Mesenteric fat pad (tissue), 1 donor: ENCODE data around the gene COX6A2. TPM values are rescaled to one million over a fixed set of nuclear protein-coding genes. Genes with fewer than 3 reads are reported as not detected.

ENCODE experiments used
- DNase-seq: peaks from one replicate; pipeline ENCODE4 v3.0.0-alpha.2; 2020; ENCODE audit warnings: low spot score
- total RNA-seq: library from RNA; stranded (reverse); fragmentation: NEBNext Ultra II Directional; extraction: Animal tissue kit (Norgen Biotek cat#: 25700); gene quantifications from one replicate; pipeline ENCODE4 v1.2.1, GENCODE V29; 2021
- donor health status: DM: yes; HTN: yes; CAD: no.

The COX6A2 gene
- total RNA-seq, 1 donor from 2014 or later: not detected

GRCh38 chr16:31410082-31410481 is 18.1 kb downstream of the COX6A2 start:
- DNase-seq: no peak

DNA sequence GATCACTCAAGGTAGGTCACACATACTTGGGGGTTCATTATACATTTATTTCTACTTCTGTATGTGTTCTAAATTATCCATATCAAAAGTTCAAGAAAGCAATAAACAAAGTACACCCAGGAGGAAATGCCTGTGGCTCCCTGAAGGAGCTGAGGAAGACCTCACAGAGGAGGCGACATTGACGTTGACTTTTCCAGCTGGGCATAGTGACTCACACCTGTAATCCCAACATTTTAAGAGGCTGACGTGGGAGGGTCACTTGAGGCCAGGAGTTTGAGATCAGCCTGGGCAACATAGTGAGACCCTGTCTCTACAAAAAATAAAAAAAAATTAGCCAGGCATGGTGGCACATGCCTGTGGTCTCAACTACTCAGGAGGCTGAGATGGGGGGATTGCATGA is 18.7 kb downstream of the COX6A2 start:
- no peak for DNase-seq

DNA sequence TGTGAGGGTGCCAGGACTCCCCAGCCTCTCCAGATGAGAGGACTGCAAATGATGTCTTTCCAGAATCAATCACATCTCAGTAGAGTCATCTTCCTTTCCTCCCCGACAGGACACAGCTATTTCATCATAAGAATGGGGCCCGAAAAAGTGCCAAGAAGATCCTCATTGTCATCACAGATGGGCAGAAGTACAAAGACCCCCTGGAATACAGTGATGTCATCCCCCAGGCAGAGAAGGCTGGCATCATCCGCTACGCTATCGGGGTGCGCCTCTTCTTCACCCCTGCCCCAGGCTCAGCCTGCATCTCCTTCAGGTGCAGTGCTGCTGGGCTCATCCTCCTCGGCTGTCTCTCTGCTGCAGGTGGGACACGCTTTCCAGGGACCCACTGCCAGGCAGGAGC is 20.8 kb downstream of the COX6A2 start:
- DNase-seq: no peak

DNA sequence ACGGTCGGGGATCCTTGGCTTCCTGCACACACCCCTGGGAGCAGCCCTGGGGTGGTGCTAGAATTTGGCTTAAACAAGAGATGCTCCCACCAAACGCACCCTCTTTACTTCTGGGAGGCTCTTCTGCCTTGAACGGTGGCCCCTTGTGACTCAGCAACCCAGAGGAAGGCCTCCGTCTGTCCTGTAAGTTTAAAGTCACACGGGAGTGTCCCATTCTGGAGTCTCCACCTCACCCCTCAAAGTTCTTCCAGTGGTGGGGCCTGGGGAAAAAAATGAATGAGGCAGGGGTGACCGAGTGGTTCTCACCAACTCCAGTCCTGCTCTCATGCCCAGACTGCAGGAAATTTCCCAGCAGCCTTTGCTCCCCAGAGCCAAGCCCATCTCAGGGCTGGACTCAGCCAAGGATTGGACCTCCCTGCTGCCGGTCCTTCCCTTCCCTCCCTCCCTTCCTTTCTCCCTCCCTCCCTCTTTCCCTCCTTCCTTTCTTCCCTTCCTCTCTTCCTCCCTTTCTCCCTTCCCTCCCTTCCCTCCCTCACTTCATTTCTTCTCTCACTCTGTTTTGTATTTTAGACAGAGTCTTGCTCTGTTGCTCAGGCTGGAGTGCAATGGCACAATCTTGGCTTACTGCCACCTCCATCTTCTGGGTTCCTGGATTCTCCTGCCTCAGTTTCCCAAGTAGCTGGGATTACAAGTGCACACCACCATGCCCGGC is 23.7 kb downstream of the COX6A2 start:
- no peak for DNase-seq

DNA sequence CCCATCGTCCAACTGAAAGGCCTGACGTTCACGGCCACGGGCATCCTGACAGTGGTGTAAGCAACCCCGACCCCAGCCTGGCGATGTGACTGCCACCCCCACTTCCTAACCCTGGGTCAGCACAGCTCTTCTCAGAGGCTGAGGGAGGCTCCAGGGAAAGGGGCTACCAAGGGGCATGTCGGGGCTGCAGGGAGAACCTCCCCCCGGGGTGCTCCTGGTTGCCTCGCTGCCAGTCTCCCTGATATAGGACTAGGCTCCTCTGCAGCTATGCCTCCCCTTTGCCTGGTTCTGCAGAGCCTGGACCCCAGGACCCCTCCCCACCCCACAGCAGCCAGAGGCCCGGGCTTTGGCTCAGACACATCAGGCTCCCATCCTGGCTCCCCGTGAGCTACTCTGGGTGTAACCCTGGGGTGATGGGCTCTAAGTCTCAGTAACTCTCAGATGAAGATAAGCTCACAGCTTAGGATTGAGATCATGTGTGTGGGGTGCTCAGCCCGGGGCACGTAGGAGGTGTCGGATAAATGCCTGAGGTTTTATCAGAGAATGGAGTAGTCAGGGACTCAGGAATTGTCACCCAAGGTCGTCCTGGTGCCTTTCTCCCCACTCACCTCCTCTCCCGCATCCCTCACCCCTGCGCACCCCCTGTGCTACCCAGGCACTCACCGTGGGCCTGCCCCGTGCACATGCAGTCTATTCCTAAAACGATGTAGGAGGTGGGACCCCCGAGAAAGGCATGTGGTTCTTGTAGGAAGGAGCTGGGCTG is 24.4 kb downstream of the COX6A2 start:
- DNase-seq: no peak

DNA sequence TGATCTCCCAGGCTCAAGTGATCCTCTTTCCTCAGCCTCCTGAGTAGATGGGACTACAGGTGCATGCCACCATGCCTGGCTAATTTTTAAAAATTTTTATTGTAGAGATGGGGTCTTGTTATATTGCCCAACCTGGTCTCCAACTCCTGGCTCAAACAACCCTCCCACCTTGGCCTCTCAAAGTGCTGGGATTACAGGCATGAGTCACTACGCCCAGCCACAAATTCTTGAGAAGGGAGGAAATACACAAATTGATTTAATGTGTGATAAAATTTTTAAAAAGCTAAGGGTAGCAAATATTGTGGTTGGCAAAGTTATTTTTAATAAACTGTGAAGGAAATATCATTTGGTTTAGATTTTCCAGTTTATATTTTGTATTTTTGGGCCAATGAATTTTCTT is 25.5 kb downstream of the COX6A2 start:
- no peak for DNase-seq

DNA sequence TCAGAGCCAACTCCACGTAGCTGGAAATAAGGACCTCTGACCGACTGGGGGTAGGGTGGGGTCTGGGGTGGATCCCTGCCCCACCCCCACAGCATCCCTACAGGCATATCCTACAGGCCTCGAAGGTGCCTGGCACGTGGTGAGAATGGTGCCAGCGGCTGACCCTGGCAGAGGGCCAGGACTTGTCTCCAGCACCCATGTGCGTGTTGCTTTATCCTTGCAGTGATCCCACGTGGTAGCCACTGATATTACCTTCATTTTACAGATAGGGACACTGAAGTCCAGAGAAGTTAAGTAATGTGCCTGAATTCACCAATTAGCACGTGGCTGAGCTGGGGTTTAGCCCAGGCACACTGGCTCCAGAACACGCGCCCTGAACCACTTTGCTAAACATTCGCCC is 26.7 kb downstream of the COX6A2 start:
- no peak for DNase-seq

- DNase-seq: no peak
These were observed 28.0 kb downstream of the COX6A2 start for GRCh38 chr16:31400191-31400590.

- no peak for DNase-seq
These were observed 30.5 kb downstream of the COX6A2 start for GRCh38 chr16:31397701-31398100.

DNA sequence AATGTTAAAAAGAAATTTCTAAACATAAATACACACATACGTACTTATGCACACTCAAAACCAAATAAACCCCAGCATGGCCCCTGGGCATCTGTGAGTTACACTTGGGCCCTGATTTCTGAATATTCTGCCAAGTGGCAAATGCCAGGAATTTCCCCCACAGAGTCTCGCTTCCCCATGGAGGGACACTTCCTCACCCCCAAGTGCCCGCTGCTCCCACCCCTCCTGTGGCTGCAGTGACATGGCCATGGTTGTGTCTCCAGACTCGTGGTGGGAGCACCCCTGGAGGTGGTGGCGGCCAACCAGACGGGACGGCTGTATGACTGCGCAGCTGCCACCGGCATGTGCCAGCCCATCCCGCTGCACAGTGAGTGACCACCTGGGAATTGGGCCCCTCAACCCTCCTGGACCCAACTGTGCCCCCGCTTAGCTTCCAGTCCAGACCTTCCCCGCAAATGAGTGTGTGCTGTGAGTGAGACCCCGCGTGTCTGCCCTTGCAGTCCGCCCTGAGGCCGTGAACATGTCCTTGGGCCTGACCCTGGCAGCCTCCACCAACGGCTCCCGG is 31.0 kb downstream of the COX6A2 start:
- DNase-seq: no peak

- DNase-seq: no peak
These were observed 32.5 kb downstream of the COX6A2 start for GRCh38 chr16:31395647-31396046.

- DNase-seq: no peak
These were observed 35.1 kb downstream of the COX6A2 start, which contains the start of gene ITGAD for GRCh38 chr16:31393056-31393455. TSS of gene ITGAD (plus strand) at chr16:31393335. CDS start at chr16:31393361, 26 bp downstream.

DNA sequence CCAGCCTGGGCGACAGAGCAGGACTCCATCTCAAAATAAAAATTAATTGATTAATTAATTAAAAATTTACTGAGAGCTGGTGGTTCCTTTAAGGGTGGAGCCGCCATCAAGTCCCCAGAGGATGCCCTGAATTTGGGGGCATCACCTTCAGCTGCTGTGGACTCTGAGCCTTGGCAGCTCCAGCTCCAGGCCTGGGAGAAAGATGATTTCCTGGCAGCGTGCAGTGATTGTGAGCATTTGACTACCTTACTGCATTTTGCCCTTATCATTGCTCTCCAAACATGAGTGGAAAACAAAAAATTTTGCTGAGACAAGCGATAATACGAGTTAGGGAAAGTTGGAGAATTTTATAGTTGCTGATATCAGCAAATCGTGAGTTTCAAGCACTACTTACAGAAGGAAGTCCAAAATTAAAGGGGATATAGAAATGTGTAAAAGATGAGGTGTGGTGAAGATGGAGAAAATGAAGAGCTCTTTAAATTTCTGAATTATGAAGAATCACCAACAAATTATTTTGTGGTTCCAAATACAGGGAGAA is 37.6 kb downstream of the COX6A2 start:
- no peak for DNase-seq

- DNase-seq: no peak
These were observed 39.6 kb downstream of the COX6A2 start for GRCh38 chr16:31388535-31388934.

GRCh38 chr16:31386157-31386984 is 41.8 kb downstream of the COX6A2 start:
- no peak for DNase-seq

DNA sequence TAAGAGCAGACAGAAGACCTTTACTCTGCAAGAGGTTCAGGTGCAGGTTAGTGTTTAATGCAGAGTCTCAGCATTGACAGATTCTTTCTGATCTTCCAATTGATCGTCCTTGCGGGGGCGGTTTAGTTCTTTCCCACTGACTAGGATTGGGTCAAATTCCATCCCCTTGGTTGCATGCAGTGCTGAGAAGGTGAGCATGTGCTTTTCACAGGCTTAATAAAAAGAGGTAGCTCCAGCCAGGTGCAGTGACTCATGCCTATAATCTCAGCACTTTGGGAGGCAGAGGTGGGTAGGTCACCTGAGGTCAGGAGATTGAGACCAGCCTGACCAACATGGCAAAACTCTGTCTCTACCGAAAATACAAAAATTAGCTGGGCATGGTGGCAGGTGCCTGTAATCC is 42.5 kb downstream of the COX6A2 start:
- no peak for DNase-seq

- DNase-seq: no peak
These were observed 45.5 kb downstream of the COX6A2 start for GRCh38 chr16:31382485-31383161.

DNA sequence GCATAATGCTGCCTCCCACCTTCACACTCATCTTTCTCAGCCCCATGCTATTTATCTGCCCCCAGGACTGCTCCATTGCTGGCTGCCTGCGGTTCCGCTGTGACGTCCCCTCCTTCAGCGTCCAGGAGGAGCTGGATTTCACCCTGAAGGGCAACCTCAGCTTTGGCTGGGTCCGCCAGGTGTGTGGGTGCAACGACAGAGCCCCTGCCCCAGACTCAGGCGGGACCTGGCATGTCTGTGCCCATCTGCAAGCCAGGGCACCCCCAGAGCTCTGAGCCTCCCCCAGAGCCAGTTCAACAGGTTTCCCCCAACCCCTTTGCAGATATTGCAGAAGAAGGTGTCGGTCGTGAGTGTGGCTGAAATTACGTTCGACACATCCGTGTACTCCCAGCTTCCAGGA is 48.0 kb downstream of the COX6A2 start:
- DNase-seq: no peak
